NCI-H2196 (cell line): ENCODE data around the gene SEC24D.

ENCODE experiments used
- DNase-seq: peaks from one replicate; lab custom pipeline; 2025; ENCODE audit not compliant: unreplicated experiment; lab: John Stamatoyannopoulos, UW

The SEC24D gene

GRCh38 chr4:118729287-118730286, 106.3 kb downstream of the SEC24D start:
- DNase-seq, result no peak

- no peak for DNase-seq
These were observed 108.6 kb downstream of the SEC24D start for GRCh38 chr4:118727360-118727759.

- DNase-seq, result no peak
These were observed 112.6 kb downstream of the SEC24D start for GRCh38 chr4:118723369-118723768.

- no peak for DNase-seq
These were observed 114.2 kb downstream of the SEC24D start for GRCh38 chr4:118721752-118722151.

- DNase-seq, result no peak
These were observed 117.3 kb downstream of the SEC24D start for GRCh38 chr4:118718511-118719170.

- no peak for DNase-seq
These were observed 119.6 kb downstream of the SEC24D start for GRCh38 chr4:118716304-118716703.

GRCh38 chr4:118714682-118715081, 121.2 kb downstream of the SEC24D start:
- DNase-seq, result no peak

- DNase-seq, result no peak
These were observed 123.1 kb downstream of the SEC24D start for GRCh38 chr4:118712872-118713271.

GRCh38 chr4:118711052-118711451, 124.9 kb downstream of the SEC24D start:
- no peak for DNase-seq

- no peak for DNase-seq
These were observed 132.8 kb downstream of the SEC24D start for GRCh38 chr4:118703118-118703517.

GRCh38 chr4:118684873-118685811, 150.8 kb downstream of the SEC24D start, which contains the start of gene METTL14:
TSS of gene METTL14 (plus strand) at chr4:118685392. CDS start at chr4:118685535, 143 bp downstream.
- DNase-seq, result peak; percentile 75

GRCh38 chr4:118683513-118683912, 152.4 kb downstream of the SEC24D start:
- DNase-seq, result no peak

- no peak for DNase-seq
These were observed 153.0 kb downstream of the SEC24D start for GRCh38 chr4:118682928-118683327.

GRCh38 chr4:118680808-118681207, 155.1 kb downstream of the SEC24D start:
- DNase-seq, result no peak

GRCh38 chr4:118676128-118676527, 159.8 kb downstream of the SEC24D start:
- no peak for DNase-seq
